ENCODE data around the gene CAPN7.

DNA sequence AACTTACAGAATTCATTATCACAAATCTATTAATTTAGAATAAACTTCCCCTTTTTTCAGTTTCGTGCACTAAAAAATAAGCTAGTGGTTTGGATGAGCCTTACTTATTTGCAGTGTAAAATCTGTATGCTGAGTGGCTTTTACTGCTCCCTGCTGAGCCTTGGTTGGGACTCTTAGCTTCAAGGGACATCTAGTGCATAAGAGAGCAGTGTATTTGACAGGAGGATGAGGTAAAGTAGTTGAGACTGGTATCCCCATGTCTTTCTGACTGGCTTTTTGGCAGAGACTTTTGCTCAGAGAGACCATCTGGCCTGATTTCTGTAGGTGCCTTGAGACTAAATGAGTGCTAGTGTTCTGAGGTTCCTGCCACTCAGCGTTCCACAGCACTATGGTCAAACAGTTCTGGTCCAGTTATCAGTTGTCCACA, 11.8 kb downstream of the CAPN7 start:
- TF ChIP-seq POLR2A (IDR thresholded peaks at IDR 0.05): no peak
- TF ChIP-seq, protein P1, sequence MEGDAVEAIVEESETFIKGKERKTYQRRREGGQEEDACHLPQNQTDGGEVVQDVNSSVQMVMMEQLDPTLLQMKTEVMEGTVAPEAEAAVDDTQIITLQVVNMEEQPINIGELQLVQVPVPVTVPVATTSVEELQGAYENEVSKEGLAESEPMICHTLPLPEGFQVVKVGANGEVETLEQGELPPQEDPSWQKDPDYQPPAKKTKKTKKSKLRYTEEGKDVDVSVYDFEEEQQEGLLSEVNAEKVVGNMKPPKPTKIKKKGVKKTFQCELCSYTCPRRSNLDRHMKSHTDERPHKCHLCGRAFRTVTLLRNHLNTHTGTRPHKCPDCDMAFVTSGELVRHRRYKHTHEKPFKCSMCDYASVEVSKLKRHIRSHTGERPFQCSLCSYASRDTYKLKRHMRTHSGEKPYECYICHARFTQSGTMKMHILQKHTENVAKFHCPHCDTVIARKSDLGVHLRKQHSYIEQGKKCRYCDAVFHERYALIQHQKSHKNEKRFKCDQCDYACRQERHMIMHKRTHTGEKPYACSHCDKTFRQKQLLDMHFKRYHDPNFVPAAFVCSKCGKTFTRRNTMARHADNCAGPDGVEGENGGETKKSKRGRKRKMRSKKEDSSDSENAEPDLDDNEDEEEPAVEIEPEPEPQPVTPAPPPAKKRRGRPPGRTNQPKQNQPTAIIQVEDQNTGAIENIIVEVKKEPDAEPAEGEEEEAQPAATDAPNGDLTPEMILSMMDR (IDR thresholded peaks at IDR 0.05): no peak

Measured in body of pancreas (tissue), 4 donors.